COLO668 (cell line): Measurements from ENCODE around the gene CFAP46.
"Not testable (repeated sequence)": the region's sequence is repeated elsewhere in the genome, so short reads cannot be mapped to it uniquely, and the experiment has no call there.

Experiments used
- DNase-seq: peaks from one replicate; lab custom pipeline; 2025; ENCODE audit not compliant: unreplicated experiment; lab: John Stamatoyannopoulos, UW

The CFAP46 gene

GRCh38 chr10:132929480-132929879 is 12.9 kb downstream of the CFAP46 start:
- no peak for DNase-seq

- no peak for DNase-seq
These were observed 14.1 kb downstream of the CFAP46 start for GRCh38 chr10:132928261-132928660.

DNA sequence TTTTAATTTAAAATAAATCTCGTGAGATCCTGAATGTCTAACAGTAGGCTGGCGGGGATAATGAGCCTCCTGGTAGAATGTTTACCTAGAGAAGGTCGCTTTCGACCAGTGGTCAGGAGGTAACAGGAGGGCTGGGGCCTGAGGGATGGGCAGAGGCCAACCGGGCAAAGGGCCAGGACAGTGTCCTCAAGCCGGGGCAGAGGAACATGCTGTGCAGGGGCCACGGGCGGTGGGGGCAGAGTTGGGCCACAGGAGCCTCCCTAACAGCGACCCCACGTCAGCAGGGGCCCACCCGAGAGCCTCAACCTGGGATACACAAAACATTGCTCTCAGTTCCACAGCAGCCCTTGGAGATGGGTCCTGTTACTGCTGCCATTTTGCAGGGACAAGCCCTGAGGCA is 14.5 kb downstream of the CFAP46 start:
- DNase-seq = no peak

DNA sequence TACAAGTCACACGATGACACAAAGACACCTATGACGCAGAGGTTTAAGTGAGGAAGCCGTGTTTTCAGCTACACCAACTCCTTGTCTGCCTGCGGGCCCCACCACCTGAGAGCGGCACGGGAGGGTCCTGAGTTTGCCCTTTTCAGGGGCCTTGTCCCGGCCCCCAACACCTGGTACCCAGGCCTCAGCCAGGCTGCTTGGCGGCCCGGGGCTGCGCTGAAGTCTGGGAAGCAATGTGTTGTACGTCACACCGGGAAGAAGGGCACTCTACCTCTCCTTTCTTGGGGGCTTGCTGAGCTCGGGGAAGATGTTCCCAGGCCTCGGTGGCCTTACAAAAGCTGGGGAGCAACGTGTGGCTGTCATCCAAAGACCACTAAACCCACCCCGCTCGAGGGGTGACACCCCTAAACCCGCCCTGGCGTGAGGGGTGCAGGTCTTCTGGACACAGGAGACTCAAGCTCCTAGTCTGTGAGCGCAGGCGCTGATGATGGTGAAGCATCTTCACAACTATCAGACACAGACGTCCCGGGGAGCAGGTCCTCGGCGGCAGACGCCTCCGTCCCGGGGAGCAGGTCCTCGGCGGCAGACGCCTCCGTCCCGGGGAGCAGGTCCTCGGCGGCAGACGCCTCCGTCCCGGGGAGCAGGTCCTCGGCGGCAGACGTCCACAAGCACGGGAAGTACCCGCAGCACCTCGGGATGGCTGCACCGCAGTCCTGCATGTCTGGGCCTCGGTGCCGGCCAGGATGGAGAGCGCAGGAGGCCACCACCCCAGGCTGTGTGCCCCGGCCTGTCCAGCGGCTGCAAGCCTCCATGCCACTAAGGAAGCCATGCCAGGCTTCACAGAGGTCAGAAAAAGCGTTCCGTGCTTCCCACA is 15.4 kb downstream of the CFAP46 start:
- no peak for DNase-seq

DNA sequence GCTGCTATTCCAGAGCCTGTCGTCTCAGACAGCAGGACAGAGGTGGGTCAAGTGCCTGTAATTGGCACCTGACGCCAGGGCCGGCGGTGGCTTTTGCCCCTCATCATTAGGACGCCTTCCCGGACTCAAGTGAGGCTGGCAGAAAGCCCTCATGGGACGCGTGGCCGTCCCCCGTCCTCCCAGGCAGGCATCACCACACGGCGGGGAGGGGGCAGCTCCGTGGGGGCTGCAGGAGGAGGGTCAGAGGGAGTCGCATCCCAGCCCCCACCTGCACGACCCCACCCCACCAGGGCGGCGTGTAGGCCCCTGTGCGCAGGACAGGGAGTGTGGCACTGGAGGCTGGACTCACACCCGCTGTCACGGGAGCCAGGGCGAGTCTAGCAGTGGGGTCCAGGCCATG is 16.3 kb downstream of the CFAP46 start:
- no peak for DNase-seq

DNA sequence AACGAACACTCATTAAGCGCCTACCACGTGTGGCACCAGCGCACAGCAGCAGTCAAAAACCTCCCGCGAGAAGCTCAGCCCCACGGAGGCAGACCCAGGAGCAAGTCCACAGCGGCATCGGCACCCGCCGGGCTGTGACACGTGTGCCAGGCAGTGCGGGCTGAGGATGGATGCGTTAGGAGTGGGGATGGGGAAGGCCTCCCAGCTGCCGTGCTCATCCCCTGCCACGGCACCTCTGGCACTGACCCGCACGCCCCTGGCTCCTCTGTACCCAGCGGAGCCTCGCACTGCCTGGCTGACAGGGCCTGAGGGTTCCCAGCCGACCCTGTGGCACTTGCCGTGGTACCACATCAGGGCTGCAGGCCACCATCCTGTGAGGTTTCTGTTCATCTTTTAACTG is 16.8 kb downstream of the CFAP46 start:
- DNase-seq = no peak

- DNase-seq = no peak
These were observed 17.3 kb downstream of the CFAP46 start for GRCh38 chr10:132925071-132925561.

DNA sequence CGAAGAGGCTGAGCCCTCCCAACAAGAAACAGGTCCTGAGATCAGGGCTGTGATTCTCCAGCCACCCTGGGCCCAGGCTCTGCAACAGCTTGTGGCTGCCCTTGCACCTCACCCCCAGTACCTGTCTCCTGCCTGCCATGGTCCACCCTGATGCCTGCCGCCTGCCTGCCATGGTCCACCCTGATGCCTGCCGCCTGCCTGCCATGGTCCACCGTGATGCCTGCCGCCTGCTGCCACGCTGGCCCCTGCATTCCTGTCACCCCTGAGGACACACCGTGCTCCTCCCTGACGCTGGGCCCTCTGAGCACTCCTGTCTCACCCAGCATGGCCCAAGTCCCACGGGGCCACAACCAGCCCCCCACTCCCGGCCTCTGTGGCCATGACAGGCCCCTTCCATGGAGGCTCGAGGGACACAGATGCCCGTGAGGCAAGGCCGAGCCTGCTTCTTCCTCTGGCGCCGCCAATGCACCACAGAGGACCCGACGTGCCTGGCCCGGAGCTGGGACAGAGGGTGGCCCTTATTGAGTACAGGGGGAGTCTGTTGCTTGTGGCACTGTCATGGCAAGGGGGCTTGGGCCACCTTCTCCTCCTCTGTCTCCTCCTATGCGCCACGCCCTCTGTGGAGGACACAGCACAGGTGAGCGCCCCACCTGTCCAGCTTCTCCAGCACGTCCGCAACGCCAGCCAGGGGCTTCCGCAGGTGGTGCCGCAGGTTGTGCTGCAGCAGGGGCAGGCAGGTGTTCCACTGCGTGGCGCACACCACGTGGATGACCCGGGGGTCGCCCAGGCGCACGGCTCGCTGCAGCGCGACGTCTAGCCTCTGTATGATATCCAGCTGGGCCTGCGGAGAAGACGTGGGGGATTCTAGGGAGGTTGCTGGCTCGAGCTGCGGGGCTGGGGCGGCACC is 18.1 kb downstream of the CFAP46 start:
- DNase-seq = no peak

DNA sequence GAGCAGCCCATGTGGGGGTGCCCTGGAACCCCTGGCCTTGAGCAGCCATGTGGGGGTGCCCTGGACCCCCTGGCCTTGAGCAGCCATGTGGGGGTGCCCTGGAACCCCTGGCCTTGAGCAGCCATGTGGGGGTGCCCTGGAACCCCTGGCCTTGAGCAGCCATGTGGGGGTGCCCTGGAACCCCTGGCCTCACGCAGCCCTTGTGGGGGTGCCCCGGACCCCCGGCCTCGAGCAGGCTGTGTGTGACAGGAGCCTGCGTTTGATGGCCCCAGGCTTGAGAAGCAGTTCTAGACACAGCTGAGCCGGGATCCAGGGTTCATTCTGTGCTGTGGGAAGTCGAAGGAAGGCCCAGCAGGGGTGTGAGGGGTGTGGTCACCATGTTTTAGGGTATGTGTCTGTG is 19.0 kb downstream of the CFAP46 start:
- DNase-seq = not testable (repeated sequence)

DNA sequence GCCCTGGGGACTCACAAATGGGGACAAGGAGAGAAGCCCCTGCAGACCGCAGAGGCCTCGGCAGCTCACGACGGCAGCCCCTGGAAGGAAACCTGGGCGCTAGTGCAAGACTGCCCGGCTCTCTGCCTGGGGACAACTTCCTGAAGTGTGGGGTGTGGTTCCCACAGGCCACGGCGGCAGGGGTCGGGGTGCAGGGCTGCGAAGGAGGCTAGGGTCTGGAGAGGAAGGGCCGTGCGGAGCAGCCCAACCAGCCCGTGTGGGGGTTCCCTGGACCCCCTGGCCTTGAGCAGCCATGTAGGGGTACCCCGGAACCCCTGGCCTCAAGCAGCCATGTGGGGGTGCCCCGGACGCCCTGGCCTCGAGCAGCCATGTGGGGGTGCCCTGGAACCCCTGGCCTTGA is 19.5 kb downstream of the CFAP46 start:
- no peak for DNase-seq

DNA sequence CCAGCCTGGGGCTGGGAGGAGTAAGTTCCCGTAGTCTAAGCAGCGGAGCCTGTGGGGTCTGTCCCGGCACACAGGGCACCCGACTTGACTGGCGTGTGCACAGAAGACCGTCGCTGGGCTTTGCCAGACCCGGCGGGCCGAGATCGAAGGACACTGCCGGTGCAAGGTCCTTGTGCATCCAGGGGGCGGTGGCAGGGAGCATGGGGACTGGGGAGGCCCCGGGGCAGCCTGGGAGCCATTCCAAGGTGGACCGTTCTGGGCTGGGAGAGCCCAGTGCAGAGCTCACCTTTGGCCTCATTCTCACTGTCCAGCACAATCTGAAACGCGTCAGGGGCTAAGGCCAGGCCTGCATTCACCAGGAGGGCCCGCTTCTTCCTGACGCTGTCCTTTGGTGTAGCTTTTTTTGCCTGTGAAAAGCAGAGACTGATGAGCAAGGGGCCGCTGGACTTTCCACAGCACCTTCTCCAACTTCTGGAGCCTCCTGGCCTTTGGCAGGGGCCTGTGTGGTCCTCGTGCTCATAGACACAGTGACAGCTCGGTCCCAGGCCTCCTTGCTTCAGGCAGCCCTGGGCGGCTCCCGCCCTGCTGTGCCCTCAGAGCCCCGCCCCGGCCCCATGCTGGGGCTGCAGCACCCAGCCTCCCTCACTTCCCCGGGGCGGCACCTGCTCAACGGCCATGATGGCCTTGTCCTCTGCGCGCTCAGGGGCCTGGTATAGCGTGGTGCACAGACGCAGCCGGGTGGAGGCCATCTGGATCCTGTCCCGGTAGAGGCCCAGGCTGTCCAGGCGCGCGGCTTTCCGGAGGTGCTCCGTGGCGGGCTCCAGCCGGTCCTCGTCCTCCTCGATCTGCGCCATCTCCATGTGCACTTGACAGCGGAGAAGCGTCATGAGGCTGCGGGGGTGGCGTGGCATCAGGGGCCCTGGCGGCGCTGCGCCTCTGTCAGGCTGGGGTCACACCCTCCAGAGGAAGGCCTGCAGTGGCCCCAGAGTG is 20.3 kb downstream of the CFAP46 start:
- DNase-seq = no peak

GRCh38 chr10:132921086-132921485 is 21.3 kb downstream of the CFAP46 start:
- DNase-seq = no peak

DNA sequence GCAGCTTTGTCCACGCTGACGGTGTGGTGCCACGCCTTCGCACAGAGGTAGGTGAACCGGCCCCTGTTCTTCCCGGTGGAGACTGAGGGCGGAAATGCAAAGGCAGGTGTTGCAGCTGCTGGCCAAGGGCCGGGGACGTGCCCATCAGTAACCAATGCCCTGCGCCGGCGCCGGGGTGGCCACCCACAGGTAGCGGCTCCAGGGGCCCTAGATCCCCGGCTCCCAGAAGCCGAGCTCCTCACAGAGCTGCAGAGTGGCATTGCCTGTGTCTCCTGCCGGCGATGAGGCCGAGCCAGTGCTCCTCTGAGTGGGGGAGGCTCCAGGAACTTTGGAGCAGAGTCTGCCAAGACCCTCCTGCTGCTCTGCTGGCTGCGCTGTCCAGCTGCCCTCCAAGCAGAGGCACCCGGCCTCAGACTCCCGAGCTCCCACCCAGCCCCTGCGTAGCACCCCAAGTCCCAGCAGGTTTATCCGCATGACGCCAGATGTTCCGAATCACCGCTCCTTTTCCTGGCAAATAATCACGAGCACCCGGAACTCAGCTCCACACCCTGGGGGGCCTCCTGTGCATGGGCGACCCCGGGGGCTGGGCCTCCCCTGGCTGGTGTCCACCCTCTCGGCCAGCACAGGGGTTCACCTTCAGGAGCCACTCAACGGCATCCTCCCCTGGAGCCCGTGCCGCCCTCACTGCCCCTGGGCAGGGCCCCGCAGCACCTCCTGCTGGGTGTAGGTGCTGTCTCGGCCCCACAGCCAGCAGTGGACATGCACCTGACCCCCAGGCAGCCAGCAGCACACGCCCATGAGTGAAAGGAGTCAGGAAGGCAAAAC is 22.1 kb downstream of the CFAP46 start:
- peak; percentile 20 for DNase-seq

DNA sequence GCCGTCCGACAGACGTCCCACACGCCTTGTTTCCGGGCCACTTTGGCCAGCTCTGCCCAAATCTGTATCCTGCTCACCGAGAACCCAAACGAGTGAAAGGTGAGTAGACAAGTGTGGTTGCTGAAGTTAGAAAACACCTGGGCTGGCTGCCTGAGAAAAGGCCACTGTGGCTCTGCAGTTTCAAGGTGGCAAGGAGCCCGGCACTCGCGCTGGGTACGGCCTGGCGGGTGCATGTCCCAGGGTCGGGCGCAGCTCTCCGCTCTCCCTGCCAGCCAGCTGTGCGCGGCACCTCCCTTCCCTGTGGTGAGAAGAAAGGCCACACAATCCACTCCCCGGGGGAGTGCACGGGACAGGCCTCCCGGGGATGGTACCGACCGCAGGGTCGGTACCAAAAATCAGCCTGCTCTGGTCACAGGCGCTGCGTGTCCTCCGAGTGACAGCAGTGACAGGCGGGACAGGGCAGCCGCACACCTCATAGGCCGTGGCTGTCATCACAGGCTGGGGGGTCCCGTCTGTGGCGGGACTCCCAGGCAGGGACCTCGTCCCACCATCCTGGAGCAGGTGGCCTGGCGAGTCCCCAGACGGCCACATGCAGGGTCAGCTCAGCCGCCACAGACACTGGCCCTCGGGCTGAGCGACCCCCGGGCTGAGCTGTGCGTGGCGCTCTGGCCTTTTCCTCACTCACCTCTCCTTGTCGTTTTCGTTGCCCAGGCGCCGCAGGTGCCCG is 22.8 kb downstream of the CFAP46 start:
- no peak for DNase-seq

DNA sequence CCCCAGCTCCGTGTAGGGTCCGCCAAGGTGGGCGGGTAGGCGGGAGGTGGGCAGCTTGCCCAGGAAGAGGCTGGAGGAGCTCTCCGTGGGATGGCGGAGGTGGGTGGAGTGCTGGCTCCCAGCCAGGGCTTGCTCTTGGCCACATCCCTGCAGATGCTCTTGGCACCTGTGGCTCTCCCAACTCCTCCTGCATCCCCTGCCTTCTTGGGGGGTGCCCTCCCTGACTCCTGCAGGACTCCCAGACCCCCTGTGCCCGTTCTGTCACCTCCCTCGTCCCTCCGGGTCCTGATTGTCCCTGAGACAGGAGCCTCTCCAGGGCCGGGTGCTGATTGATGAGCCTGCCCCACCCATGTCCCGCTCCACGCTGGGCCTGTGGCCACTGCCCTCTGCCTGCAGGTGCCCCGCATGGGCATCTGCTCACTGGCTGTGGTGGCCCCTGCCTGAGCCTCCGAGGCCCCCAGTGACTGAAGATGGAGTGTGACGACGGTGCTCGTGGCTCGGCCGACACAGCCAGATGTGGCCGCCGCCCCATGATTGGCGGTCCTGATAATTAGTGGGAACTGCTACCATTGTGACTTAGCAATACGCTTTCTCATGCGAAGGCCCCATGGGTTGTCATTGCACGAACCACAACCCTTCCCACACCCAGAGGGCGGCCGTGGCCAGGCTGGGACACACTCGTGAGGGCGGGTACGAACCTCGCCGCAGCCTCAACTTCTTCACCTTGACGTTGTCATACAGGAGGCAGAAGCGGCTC is 23.6 kb downstream of the CFAP46 start:
- DNase-seq = no peak

- DNase-seq = no peak
These were observed 24.1 kb downstream of the CFAP46 start for GRCh38 chr10:132918264-132918616.

GRCh38 chr10:132916956-132917666 is 25.3 kb downstream of the CFAP46 start:
- DNase-seq = no peak

DNA sequence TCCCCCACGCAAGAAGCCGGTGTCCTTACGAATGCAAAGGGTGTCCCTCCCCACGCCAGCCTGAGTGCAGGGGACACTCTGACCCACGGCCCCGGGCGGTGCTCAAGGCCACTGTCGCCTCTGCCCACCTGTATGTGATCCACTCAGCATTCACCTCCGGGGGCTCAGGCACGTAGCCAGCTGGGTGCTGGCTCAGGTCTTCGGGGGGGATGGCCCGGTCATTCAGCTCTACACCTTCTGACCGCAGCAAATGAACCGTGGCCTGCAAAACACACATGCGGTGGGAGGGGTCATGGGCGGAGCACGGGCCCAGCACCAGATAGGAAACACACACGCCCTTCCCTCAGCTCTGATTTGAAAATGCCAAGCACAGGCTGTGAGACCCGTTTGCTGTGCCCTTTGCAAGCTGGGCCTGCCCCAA is 25.9 kb downstream of the CFAP46 start:
- DNase-seq = no peak
